Keratinocyte (primary cell): ENCODE results near the gene EXOC3L2.

Experiments
- EZH2 ChIP-seq: IDR thresholded peaks from one replicate; pipeline ENCODE4 v1.6.1; 2012; ENCODE audit warnings: inconsistent platforms, mild to moderate bottlenecking, low read length, moderate library complexity
- TF ChIP-seq, protein P1 (sequence below), 3 experiments: IDR thresholded peaks in 1 of 3; conservative IDR thresholded peaks in 1 of 3; optimal IDR thresholded peaks in 1 of 3; 2 replicates in 2 of 3; 3 replicates in 1 of 3; pipeline versions ENCODE3 to v1.5.1; 2011; ENCODE audit warnings: low read length in 3 of 3, mild to moderate bottlenecking in 3 of 3, moderate library complexity in 2 of 3, control low read depth in 1 of 3, inconsistent platforms in 1 of 3; ENCODE audit not compliant: insufficient read depth in 2 of 3; ENCODE audit errors: extremely low read depth in 1 of 3

DNA sequence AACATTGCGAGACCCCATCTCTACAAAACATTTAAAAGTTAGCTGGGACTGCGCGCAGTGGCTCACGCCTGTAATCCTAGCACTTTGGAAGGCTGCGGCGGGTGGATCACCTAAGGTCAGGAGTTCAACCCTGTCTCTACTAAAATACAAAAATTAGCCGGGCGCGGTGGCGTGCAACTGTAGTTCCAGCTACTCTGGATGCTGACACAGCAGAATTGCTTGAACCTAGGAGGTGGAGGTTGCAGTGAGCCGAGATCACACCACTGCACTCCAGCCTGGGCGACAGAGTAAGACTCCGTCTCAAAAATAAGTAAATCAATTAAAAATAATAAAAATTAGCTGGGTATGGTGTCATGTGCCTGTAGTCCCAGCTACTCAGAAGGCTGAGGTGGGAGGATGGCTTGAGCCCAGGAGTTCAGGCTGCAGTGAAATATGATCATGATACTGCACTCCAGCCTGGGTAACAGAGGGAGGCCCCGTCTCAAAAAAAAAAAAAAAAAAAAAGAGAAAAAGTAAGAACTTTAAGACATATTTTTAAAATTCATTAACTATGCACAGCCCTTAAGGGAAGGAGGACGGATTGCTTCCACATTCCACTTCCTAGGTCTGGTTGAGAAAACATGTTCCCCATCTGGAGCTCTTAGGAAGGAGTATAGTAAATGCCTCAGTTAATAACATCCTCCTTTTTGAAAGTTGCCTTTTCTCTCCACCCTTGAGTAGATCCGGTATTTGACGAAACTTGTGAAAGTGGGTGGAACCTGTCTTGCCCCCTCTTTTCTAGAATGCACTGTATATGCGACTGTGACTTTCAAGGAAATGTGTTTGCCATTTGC, 26.1 kb downstream of the EXOC3L2 start:
- TF ChIP-seq, protein P1, sequence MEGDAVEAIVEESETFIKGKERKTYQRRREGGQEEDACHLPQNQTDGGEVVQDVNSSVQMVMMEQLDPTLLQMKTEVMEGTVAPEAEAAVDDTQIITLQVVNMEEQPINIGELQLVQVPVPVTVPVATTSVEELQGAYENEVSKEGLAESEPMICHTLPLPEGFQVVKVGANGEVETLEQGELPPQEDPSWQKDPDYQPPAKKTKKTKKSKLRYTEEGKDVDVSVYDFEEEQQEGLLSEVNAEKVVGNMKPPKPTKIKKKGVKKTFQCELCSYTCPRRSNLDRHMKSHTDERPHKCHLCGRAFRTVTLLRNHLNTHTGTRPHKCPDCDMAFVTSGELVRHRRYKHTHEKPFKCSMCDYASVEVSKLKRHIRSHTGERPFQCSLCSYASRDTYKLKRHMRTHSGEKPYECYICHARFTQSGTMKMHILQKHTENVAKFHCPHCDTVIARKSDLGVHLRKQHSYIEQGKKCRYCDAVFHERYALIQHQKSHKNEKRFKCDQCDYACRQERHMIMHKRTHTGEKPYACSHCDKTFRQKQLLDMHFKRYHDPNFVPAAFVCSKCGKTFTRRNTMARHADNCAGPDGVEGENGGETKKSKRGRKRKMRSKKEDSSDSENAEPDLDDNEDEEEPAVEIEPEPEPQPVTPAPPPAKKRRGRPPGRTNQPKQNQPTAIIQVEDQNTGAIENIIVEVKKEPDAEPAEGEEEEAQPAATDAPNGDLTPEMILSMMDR (optimal IDR thresholded peaks at IDR 0.05 in 1 of 3, IDR thresholded peaks at IDR 0.05 in 1 of 3, conservative IDR thresholded peaks at IDR 0.05 in 1 of 3; ENCODE audit: extremely low read depth in 1 of 3, insufficient read depth in 2 of 3, low read length in 3 of 3), result no peak
- TF ChIP-seq EZH2, result no peak
